Activated T-cell treated with anti-CD3 and anti-CD28 coated beads, Interleukin-2, amount 50 U/mL, for 72 hours (primary cell): ENCODE results near the gene WDSUB1. TPM values are rescaled to one million over a fixed set of nuclear protein-coding genes. Genes with fewer than 3 reads are reported as not detected.

Source experiments
- ATAC-seq, 2 donors: fragments of 150-1000 bp; cut with Tn5 transposase; replicated peaks in 1 of 2; 2 replicates each; pipeline ENCODE4 v1.10.0; 2021; ENCODE audit warnings: moderate library complexity in 2 of 2, mild to moderate bottlenecking in 1 of 2
- DNase-seq, 2 donors: peaks; one replicate each; pipeline ENCODE4 v3.0.0; 2021 to 2022; ENCODE audit warnings: mixed read lengths in 1 of 2
- H3K27ac Mint-ChIP-seq: one replicate; pipeline ENCODE4 v1.8.0; 2022; ENCODE audit warnings: mild to moderate bottlenecking, moderate library complexity, mixed read lengths
- H3K27me3 Mint-ChIP-seq: one replicate; pipeline ENCODE4 v1.8.0; 2022; ENCODE audit warnings: low read depth, mixed read lengths
- H3K36me3 Mint-ChIP-seq, 2 donors: one replicate each; pipeline ENCODE4 v1.8.0; 2022; ENCODE audit warnings: mixed read lengths in 2 of 2, mild to moderate bottlenecking in 1 of 2; ENCODE audit not compliant: insufficient read depth in 2 of 2
- H3K4me1 Mint-ChIP-seq: one replicate; pipeline ENCODE4 v1.8.0; 2022; ENCODE audit warnings: low read depth, mixed read lengths
- H3K4me3 Mint-ChIP-seq, 2 donors: one replicate each; pipeline ENCODE4 v1.8.0; 2022; ENCODE audit warnings: mild to moderate bottlenecking in 2 of 2, mixed read lengths in 2 of 2, moderate library complexity in 2 of 2
- H3K9me3 Mint-ChIP-seq, 2 donors: one replicate each; pipeline ENCODE4 v1.8.0; 2022; ENCODE audit warnings: mixed read lengths in 2 of 2
- total RNA-seq, 2 donors: library from RNA; stranded (reverse); gene quantifications; one replicate each; pipeline ENCODE4 v1.2.3, GENCODE V29; 2022

Gene WDSUB1
- total RNA-seq, 2 donors from 2014 or later: 6.0 to 7.3 TPM

DNA sequence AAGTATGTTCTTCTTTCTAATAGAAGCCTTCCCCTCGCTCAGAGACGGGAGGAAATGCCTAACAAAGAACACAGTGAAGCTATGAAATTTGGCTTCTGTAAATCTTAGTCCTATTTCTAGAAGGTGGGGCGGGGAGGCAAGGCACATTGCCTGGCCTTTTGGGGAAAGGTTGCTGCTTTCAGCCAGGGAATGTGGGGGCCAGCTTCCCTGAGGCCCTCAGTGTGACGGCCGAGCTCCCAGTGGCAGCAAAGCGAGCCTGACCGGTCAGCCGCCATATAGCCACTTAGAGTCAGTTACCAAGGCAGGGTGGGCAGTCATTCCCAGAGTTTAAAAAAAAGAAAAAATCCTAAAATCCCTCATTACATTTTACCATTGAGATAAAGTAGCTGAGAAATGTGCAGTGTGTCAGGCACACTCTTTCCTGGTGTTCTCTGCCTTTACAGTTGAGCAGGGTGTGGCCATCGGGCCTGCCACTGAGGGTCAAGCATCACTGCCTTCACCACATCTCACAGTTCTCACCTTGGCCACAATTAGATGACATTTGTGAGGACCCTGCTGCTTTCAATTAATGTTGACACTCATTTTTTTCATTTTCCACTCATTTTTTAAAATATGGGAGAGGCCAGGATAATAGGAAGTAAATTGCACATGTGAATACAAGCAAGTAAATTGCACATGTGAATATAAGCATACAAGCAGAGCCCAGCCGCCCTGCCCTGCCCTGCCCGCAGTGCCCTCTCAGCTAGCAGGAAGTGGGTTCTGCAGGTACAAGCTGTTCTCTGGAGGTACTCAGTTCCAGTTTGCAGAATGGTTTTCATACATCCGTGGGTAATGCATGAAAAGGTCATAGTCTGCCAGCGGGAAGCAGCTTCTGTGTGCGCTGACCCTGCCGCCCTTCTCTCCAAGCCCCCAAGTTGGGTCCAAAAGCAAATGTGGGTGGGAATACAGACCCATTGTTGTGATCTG is 76.9 kb downstream of the WDSUB1 start:
- H3K4me1 Mint-ChIP-seq: peaks cover 13% of the 10 kb centered on the region
- no peaks in the 10 kb centered on the region for H3K36me3 Mint-ChIP-seq
- DNase-seq: peak; percentile 12 to 26
- no peaks in the 10 kb centered on the region for H3K27me3 Mint-ChIP-seq
- no peak overlapping the region for H3K27ac Mint-ChIP-seq
- H3K4me3 Mint-ChIP-seq: peak overlapping the region; percentile 12 to 60
- no peaks in the 10 kb centered on the region for H3K9me3 Mint-ChIP-seq
- ATAC-seq: peak; percentile 77 to 80

DNA sequence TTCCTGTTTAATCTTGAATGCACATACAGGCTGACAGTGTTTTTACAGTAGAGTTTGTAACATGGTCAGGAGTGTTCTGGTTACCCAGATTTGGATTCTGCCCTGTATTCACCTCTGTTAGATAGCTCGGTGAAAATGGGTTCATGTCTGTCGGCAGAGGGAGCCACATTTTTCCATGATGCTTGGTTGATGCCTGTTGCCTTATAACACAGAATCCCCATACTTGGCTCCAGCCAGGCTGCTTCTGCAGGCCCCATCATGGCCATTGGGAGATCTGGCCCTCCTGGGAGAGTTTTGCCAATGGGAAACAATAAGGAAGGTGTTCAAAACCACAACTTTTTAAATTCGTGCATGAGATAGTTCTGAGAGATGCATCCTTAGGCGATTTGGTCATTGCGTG is 78.1 kb downstream of the WDSUB1 start:
- H3K27ac Mint-ChIP-seq: no peak overlapping the region
- DNase-seq (no peak), ATAC-seq (no peak)
- no peak overlapping the region for H3K4me3 Mint-ChIP-seq
- no peaks in the 10 kb centered on the region for H3K27me3 Mint-ChIP-seq
- no peaks in the 10 kb centered on the region for H3K36me3 Mint-ChIP-seq
- peaks cover 13% of the 10 kb centered on the region for H3K4me1 Mint-ChIP-seq
- H3K9me3 Mint-ChIP-seq: no peaks in the 10 kb centered on the region

DNA sequence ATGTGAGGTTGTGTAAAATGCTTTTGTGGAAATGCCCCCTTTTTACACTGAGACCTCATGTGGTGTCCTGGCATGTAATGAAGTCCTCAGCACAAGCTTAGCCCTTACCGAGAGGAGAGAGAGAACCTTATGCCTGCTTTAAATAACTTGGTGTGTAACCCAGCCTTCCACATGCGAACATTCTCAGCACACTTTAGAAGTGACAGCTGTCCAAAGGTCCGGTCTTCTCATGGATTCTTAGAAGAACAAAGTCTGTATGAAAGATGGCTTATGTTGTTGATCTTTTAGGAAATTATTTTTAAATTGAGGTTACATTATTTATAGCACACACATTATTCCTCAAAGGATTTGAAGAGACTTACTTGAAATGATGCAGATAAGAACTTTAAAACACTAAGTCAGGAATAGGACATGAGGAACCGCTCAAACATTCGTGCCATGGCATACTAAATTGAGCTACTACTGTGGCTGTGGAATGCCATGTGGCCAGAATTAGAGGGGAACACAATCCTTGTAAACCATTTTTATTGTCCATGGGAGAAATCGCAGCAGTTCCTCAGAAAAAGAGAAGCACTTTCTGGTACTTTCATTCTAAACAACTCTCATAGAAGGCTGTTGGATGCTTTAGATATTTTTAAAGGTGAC is 79.6 kb downstream of the WDSUB1 start:
- ATAC-seq (no peak), DNase-seq (no peak)
- H3K4me3 Mint-ChIP-seq: no peak overlapping the region

DNA sequence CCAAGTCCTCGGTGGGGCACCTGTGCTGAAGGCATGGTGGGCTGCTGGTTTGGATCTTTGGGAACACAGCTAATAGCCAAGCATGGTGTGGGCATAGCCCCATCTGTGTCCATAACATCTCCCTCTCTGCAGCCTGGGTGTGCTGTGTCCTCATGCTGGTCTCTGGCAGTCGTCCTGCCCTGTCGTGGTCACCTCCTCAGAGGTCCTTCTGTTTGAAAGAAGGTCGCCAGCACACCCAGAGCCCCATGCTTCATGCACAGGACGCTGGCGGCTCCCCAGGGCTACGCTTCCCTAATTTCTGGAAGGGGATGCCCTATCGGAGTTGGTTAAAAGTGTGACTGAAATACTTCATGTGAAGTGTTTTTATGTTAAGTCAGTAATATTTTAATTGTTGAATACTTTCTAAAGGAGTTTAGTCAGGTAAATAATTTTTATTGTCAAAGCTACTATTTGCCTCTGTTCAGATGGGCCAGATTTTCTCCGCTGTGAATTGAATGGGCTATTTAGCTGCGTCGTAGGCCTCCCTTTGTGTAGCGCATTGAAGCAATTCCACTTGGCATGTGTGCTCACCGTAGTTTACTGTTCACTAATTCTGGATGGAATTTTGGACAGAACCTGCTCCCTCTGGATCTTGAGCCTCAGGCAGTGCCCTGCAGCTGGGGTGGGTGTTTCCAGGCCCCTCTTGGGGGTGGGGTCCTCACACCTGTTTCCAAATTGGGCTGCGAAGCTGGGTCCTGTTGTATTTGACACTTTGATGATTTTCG is 81.9 kb downstream of the WDSUB1 start:
- no peak for DNase-seq
- H3K36me3 Mint-ChIP-seq: no peaks in the 10 kb centered on the region

More for the DNA sequence above, 79.6 kb downstream of the WDSUB1 start:
- no peaks in the 10 kb centered on the region for H3K27me3 Mint-ChIP-seq
- no peaks in the 10 kb centered on the region for H3K9me3 Mint-ChIP-seq
- peaks cover 14% of the 10 kb centered on the region for H3K4me1 Mint-ChIP-seq
- no peaks in the 10 kb centered on the region for H3K36me3 Mint-ChIP-seq
- no peak overlapping the region for H3K27ac Mint-ChIP-seq

DNA sequence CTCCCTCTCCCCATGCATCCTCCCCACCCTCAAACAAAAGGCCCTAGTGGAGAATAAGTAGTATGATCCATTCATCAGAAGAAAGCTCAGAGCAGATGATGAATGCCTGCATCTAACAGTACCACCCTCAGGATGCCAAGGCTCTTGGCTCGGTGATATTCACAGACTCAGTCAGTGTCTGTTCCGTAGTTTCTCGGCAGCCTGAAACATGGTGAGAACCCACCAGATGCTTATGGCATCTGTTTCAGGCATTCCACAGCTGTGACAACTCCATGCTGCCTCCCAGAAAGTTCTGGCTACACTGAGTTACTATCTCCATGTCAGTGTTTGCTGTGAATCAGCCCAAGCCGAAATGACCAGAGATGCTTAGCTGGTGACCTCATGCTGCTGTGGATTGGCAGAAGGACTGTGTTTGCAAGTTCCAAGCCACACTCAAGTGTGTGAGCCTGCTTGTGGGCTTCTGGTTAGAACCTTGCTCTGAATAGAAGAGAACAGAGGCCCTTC is 83.9 kb downstream of the WDSUB1 start:
- Mint-ChIP-seq H3K9me3 (no peaks in the 10 kb centered on the region), H3K27me3 (no peaks in the 10 kb centered on the region), H3K4me1 (peaks cover 10% of the 10 kb centered on the region), H3K27ac (no peak overlapping the region), H3K36me3 (no peaks in the 10 kb centered on the region), H3K4me3 (no peak overlapping the region)
- ATAC-seq (no peak), DNase-seq (no peak)

More for the DNA sequence above, 81.9 kb downstream of the WDSUB1 start:
- Mint-ChIP-seq H3K9me3 (no peaks in the 10 kb centered on the region), H3K27me3 (no peaks in the 10 kb centered on the region), H3K27ac (no peak overlapping the region), H3K4me1 (peaks cover 14% of the 10 kb centered on the region), H3K4me3 (no peak overlapping the region)
- ATAC-seq: no peak

DNA sequence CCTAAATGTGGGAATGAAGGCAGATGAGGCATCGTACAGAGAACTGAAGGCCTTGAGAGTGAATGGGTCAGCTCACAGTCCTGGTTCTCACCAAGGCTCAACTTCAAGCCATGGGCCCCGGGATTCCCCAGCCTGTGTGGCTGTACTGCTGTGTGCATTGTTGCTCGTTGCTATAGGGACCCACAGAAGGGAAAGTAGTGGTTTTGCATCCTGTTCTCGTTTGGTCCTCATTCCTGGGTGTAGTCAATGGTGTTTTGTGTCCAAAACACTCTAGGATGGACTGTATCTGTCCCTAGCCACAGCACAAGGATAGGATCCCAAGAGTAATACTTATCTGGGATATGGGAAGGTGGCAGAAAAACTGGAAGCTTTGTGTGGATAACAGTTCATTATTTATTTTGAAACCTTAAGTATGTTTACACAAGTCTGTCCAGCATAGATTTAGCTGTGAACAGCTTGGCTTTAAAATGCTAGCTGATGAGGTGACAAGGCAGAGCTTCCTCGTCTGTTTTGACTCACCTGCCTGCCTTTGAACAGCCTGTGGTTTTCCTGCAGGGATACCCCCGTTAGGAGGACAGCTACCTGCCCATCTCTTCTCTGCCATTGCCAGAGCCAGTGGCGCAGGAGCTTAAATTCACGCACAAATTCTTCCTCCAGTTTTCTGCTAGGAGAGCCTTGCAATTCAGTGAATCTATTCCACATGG is 85.0 kb downstream of the WDSUB1 start:
- ATAC-seq (peak; percentile 74 to 81), DNase-seq (peak; percentile 17 to 28)
- Mint-ChIP-seq H3K4me1 (peaks cover 10% of the 10 kb centered on the region), H3K36me3 (no peaks in the 10 kb centered on the region), H3K27me3 (no peaks in the 10 kb centered on the region), H3K4me3 (no peak overlapping the region), H3K9me3 (no peaks in the 10 kb centered on the region), H3K27ac (no peak overlapping the region)

- H3K9me3 Mint-ChIP-seq: no peaks in the 10 kb centered on the region
- H3K36me3 Mint-ChIP-seq: no peaks in the 10 kb centered on the region
- DNase-seq: no peak
- H3K27me3 Mint-ChIP-seq: no peaks in the 10 kb centered on the region
- peaks cover 10% of the 10 kb centered on the region for H3K4me1 Mint-ChIP-seq
- no peak overlapping the region for H3K27ac Mint-ChIP-seq
- H3K4me3 Mint-ChIP-seq: no peak overlapping the region
- no peak for ATAC-seq
These were observed 86.0 kb downstream of the WDSUB1 start for GRCh38 chr2:159200498-159200897.

GRCh38 chr2:159199761-159200465 is 86.6 kb downstream of the WDSUB1 start:
- ATAC-seq: no peak
- Mint-ChIP-seq H3K9me3 (no peaks in the 10 kb centered on the region), H3K27ac (no peak overlapping the region), H3K36me3 (no peaks in the 10 kb centered on the region), H3K4me1 (peaks cover 10% of the 10 kb centered on the region), H3K4me3 (no peak overlapping the region), H3K27me3 (no peaks in the 10 kb centered on the region)
- DNase-seq: no peak

DNA sequence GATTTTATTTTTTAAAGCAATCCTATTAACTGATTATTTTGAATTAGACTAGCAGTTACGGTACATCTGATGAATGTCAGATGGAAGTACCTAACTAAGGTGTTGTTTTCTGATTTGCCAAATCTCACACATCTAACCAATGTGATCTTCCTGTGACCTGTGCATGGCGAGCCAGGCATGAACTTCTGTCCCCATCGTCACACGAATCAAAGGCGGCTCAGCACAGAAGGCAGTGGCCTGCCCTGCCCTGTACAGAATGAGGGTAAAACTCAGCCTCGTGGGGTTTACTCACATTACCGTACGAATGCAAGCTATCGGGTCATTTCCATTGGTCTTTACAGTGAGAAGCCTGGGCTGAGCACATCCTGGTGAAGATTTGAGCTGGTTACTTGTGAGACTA is 87.3 kb downstream of the WDSUB1 start:
- Mint-ChIP-seq H3K27ac (no peak overlapping the region), H3K27me3 (no peaks in the 10 kb centered on the region), H3K36me3 (no peaks in the 10 kb centered on the region), H3K9me3 (no peaks in the 10 kb centered on the region), H3K4me1 (peaks cover 10% of the 10 kb centered on the region), H3K4me3 (no peak overlapping the region)
- ATAC-seq (no peak), DNase-seq (no peak)

GRCh38 chr2:159196393-159196925 is 90.0 kb downstream of the WDSUB1 start:
- H3K9me3 Mint-ChIP-seq: no peaks in the 10 kb centered on the region
- no peak overlapping the region for H3K4me3 Mint-ChIP-seq
- no peak for DNase-seq
- H3K27ac Mint-ChIP-seq: no peak overlapping the region
- peaks cover 5% of the 10 kb centered on the region for H3K4me1 Mint-ChIP-seq
- no peaks in the 10 kb centered on the region for H3K36me3 Mint-ChIP-seq
- ATAC-seq: no peak
- no peaks in the 10 kb centered on the region for H3K27me3 Mint-ChIP-seq

DNA sequence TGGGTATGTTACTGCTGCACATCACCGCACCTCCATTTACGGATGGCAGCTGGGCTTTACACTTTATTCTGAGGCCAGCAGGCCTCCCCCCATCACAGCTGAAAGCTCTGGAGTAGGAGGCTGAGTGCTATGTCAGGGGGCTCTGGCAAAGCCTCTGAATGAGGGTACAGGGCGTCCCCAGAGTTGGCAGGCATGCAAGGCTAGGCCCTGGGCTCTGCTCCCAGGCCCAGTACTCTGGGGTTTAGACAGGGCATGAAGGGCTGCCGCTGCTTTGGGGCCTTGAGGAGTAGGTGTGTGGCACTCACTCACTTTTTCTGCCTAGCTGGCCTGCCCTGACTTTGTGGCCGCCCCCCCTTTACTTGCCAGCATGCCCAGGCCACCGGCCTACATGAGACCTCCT is 90.8 kb downstream of the WDSUB1 start:
- DNase-seq (no peak), ATAC-seq (no peak)
- no peak overlapping the region for H3K4me3 Mint-ChIP-seq
- H3K4me1 Mint-ChIP-seq: no peaks in the 10 kb centered on the region
- no peaks in the 10 kb centered on the region for H3K27me3 Mint-ChIP-seq
- H3K9me3 Mint-ChIP-seq: no peaks in the 10 kb centered on the region
- H3K27ac Mint-ChIP-seq: no peak overlapping the region
- no peaks in the 10 kb centered on the region for H3K36me3 Mint-ChIP-seq

DNA sequence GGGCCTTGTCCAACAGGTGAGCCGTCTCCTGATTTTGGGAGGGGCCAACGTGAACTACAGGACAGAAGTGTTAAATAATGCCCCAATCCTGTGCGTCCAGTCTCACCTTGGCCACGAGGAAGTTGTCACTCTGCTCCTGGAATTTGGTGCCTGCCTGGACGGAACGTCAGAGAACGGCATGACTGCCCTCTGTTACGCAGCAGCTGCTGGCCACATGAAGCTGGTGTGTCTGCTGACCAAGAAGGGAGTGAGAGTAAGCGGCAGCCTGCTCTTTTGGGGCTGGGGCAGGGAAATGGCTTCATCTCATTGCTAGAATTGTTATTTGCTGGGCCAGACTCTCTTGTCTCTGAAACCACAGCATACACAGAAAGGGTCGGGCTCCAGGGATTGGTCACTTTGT is 92.3 kb downstream of the WDSUB1 start:
- Mint-ChIP-seq H3K27ac (no peak overlapping the region), H3K27me3 (no peaks in the 10 kb centered on the region), H3K4me3 (no peak overlapping the region), H3K9me3 (no peaks in the 10 kb centered on the region), H3K36me3 (no peaks in the 10 kb centered on the region), H3K4me1 (no peaks in the 10 kb centered on the region)
- DNase-seq (no peak), ATAC-seq (no peak)
